Lower leg skin (tissue), 3 donors: ENCODE data around the gene LSM3.

Experiments used
- CTCF ChIP-seq, 3 donors: fragments of 450-650 bp; IDR thresholded peaks; one replicate each; pipeline ENCODE4 v1.5.1; 2016; ENCODE audit warnings: antibody characterized with exemption in 3 of 3, mild to moderate bottlenecking in 3 of 3, moderate library complexity in 2 of 3
- POLR2A ChIP-seq, 2 donors: fragments of 450-650 bp; IDR thresholded peaks; one replicate each; pipeline ENCODE4 v1.6.1; 2016 to 2017; ENCODE audit warnings: antibody characterized with exemption in 2 of 2, mild to moderate bottlenecking in 1 of 2, moderate library complexity in 1 of 2

GRCh38 chr3:14240366-14240765, 61.7 kb downstream of the LSM3 start:
- TF ChIP-seq CTCF (IDR thresholded peaks at IDR 0.05): no peak
- TF ChIP-seq POLR2A (IDR thresholded peaks at IDR 0.05): no peak
